HG02610 (cell line): ENCODE measurements around the gene NCOA6.
"Not testable (repeated sequence)": the region's sequence is repeated elsewhere in the genome, so short reads cannot be mapped to it uniquely, and the experiment has no call there.

Experiments
- ATAC-seq: cut with Tn5 transposase; IDR thresholded peaks from one replicate; pipeline ENCODE4 v1.9.1; 2021; ENCODE audit warnings: mild to moderate bottlenecking, moderate library complexity; ENCODE audit not compliant: unreplicated experiment

Gene NCOA6

DNA sequence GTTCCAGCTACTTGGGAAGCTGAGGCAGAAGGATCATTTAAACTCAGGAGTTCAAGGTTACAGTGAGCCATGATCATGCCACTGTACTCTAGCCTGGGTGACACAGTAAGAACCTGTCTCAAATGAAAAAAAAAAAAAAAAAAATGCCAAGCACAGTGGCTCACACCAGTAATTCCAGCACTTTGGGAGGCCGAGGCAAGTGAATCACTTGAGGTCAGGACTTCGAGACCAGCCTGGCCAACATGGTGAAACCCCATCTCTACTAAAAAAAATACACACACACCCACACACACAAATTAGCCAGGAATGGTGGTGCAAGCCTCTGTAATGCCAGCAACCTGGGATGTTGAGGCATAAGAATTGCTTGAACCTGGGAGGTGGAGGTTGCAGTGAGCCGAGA, 102.9 kb downstream of the NCOA6 start:
- ATAC-seq = not testable (repeated sequence)

GRCh38 chr20:34720266-34720665, 105.2 kb downstream of the NCOA6 start:
- no peak for ATAC-seq

DNA sequence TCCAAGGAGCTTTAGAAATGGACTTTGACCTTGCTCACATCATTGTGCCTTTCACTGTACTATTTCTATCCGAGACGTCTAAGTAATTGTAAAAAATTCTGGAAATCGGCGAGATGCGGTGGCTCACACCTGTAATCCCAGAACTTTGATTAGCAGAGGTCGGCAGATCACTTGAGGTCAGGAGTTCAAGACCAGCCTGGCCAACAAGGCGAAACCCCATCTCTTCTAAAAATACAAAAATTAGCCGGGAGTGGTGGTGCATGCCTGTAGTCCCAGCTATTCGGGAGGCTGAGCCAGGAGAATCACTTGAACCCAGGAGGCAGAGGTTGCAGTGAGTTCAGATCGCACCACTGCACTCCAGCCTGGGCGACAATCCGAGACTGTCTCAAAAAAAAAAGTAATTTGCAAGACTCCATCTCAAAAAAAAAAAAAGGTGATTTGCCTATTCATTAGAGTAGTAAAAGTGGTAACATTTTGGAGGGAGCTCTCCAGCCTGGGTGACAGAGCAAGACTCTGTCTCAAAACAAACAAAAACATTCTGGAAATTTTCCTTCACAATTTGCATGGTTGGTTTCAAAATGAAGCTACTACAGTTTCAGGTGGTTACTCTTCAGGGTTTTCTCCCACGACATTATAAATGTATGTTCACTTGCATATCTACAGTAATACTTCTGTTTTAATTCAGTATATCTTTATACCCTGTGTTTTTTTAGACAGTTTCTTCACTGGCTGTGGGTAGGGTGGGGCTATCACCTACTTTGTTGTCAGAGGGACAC, 106.0 kb downstream of the NCOA6 start:
- ATAC-seq = peak; percentile 89

DNA sequence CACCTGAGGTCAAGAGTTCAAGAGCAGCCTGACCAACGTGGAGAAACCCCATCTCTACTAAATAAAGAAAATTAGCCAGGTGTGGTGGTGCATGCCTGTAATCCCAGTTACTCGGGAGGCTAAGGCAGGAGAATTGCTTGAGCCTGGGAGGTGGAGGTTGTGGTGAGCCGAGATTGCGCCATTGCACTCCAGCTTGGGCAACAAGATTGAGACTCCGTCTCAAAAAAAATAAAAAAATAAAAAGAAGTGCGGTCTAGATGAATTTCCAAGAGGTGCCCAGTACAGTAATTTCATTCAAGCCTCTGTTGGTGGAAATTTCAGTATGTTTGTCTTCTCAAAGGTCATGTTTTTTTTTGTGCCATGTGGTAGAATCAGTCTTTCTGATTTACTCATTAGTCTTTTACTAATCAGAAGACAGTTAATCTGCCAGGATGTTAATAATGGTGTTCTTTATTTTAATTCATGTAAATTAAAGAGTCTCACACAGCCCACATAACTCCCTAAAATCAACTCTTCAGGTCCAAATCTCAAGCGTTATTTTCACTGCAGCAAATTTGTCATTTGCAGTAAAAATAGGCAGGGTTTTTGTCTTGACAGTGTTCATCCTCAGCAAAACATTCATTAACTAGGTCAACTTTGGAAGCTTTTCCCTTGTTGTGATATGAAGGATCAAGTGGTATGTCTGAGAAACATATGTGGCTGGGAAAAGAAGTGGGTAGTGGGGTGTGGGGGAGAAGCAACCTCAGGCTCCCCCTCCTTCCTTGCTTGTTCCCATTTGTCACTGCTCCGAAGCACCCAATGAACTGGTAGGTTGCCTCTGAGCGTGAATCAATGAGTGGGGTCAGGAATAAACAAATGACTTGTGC, 108.0 kb downstream of the NCOA6 start:
- ATAC-seq = no peak

DNA sequence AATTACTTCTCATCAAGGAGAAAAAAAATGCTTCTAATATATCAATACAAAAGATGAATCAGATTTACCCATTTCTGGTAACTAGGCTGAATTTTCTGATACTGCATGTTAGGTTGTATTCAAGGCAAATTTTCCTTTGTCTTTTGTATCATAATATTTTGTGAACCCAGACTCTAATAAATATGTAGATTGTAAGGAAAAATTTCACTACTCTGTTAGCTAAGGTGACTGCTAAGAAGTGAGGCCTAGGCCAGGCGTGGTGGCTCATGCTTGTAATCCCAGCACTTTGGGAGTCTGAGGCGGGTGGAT, 108.6 kb downstream of the NCOA6 start:
- no peak for ATAC-seq

DNA sequence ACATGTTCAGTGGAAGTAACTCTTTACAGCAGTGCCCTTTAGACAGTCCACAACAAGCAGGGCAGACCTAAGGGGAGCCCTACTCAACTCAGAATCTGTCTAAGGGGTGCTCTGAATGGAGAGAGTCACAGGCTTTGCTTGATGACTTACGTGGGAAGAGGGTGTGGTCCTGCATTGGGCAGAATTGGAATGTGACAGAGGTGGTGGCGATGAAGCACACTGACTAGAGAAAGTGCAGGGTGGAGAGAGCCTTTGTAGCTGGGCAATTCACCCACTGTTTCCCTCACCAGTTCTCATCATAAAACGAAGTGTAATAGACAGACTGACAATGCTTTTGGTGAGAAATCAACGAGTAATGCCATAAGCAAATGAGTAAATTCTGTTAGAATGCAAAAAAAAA, 110.1 kb downstream of the NCOA6 start:
- no peak for ATAC-seq

GRCh38 chr20:34713944-34714515, 111.4 kb downstream of the NCOA6 start:
- not testable (repeated sequence) for ATAC-seq

GRCh38 chr20:34713194-34713943, 112.1 kb downstream of the NCOA6 start:
- no peak for ATAC-seq

DNA sequence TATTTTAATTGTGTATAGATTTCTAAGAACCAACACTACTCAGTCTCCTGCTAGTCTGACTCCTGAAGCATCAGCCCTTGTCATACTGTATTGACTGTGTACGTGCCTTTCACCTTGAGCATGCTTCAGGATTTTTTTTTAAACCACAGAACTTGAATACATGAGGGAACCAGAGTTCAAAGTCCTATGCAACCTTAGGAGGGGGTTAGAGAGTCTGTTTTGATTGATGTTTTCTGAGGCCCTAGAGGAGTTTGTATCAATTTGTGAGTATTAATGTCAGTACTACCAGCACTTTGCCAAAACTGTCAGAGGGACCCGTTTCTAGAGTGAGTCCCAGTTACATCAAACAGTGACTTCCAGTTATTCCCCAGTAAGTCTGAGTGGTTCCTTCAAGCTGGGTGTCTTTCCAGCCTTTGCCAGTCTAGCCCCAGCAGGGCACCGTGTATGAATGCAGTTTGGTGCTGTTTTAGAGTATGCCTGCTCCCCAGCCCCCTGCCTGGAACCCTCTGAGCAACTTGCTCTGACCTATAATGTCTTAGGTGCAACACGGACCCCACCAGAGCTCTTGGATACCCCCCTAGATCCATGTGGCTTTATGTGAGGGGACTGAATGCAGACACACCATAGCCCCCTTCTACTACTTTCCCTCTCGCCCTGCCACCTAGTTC, 112.8 kb downstream of the NCOA6 start:
- ATAC-seq = no peak

DNA sequence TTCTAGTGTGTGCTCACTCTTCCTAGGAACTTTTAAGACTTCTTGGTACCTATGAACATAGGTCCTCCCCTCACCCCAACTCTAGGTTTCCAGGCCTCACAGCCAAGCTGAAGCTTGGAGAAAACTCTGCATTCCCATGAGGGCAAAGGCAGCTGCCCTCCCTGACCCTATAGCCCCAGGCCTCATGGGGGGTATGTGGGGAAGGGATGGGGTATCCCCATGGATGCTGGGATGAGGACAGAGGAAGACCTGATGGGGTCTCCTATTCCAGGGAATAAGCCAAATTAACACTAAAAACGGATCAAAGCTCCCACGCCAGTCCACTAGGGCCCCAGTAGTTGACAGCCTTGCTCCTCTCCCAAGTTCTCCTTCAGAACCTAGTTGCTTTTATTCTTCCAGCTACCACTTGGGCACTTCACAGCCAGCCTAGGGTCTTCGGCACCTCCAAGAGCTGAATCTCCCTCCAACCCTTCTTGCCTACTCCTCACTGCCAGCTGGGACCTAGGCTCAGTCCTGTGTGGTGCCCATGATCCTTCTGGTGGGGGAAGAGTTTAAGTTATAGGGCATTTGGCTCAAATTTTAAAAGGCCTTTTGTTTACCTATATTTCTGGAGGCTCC, 113.5 kb downstream of the NCOA6 start:
- no peak for ATAC-seq

GRCh38 chr20:34710861-34711574, 114.4 kb downstream of the NCOA6 start:
- no peak for ATAC-seq

GRCh38 chr20:34710568-34710839, 114.9 kb downstream of the NCOA6 start:
- no peak for ATAC-seq

DNA sequence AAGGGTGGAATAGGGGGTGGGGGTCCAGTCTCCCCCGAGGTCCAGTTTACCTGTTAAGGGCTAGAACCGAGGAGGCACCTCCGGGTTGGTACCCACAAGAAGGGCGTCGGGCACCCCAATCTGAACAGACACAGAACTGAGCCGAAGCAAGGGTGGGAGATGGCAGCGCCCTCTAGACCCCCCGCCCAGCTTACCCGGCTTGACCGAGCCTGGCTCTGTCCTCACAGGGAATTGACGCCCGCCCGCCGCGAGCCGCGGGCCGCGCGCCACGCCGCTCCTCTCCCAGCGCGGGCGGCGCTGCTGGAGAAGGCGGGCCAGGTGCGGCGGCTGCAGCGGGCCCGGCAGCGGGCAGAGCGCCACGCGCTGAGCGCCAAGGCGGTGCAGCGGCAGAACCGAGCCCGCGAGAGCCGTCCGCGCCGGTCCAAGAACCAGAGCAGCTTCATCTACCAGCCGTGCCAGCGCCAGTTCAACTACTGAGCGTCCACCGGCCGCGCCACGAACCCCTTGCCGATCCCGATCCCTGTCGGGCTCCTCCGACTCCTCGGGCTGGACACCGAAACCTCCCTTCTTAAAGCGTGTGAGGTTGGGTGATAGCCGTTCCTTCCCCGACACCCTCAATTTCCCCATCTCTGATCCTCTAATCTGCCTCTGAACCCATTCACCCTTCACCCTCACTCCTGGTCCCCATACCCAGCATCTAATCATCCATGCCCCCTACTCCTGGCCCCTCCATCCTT, 115.5 kb downstream of the NCOA6 start:
- ATAC-seq = peak; percentile 18

GRCh38 chr20:34709044-34709830, 116.2 kb downstream of the NCOA6 start:
- ATAC-seq = peak; percentile 48

DNA sequence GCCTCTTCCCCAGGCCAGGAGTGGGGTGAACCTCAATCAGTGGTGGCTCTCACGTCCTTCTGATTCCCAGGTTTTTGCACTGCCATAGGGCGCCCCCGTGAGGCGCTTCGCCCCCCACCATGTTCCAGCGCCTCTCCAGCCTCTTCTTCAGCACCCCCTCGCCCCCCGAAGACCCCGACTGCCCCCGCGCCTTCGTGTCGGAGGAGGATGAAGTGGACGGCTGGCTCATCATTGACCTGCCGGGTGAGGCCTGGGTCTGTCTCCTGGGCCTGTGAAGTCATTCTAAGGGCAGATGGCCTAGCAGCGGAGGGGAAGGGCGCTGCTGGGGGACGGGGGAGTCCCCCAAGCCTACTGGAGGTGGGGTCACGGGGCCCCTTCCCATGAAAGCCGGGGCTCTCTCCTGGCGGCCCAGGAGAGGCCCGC, 116.8 kb downstream of the NCOA6 start:
- ATAC-seq = no peak

- no peak for ATAC-seq
Observed at GRCh38 chr20:34706912-34707784, 118.3 kb downstream of the NCOA6 start.

DNA sequence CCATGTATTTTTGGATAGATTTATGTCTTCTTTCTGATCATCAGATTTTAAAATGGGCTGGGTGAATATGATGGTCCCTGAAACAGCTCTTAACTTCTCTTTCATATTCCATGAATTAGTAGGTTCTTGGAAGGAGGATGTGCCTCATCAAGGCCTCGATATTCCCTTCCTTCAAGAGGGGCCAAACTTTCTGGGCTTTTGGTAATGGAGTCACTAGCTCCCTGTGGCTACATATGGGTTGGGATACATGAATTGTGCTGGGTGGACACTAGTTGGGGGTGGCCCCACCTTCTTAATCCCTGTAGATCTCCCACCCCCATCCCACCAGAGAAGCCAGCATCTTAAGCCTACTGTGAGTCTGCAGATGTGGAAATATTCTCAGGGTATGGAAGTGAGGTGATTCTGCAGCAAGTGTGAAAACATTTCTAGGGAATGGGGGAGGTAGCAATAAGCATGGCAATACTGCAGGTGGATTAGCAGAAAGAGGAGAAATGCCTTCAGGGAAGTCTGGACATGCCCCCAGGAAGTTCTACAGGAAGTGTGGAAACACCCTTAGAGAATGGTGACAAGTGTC, 119.1 kb downstream of the NCOA6 start:
- ATAC-seq = no peak
